ENCODE measurements around the gene PIGA.
"Not testable (repeated sequence)": the region's sequence is repeated elsewhere in the genome, so short reads cannot be mapped to it uniquely, and the experiment has no call there.

PIGA gene

DNA sequence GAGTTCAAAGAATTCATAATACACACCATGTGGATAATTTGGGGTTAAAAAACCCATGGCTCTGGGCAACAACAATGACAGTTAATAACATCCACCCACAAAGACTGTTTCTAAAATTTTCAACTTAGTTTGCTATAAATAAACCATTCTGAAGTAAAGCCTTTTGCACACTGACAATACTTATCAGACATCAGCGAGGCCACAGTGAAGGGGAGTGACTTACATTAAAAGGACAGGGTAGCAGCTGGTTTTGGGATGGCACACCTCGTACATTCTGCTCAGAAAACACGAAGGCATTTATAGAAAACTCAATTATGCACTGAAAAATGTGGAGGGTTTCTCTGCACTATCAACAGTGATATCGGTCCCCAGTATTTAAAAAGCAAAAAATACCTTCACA, 15.0 kb downstream of the PIGA start:
- no peak for DNase-seq (ENCODE audit: low read depth in 3 of 3)

DNA sequence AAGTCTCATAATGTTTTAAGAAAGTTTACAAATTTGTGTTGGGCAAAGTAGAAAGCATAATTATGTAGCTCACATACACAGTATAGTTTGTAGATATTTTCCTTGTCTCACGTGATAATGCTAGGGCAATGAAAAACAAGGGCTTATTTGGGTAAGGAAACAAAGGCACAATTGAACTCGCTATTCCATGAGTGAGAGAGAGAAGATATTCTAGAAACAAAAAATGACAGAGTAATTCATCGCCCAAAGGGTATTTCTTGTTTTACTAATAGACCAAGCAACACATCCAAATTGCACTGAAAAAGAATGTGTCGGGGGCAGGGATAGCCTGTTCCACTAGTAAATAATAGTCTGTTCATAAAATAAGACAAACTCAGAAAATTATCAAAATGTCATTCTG, 16.2 kb downstream of the PIGA start:
- DNase-seq (ENCODE audit: low read depth in 3 of 3): no peak

DNA sequence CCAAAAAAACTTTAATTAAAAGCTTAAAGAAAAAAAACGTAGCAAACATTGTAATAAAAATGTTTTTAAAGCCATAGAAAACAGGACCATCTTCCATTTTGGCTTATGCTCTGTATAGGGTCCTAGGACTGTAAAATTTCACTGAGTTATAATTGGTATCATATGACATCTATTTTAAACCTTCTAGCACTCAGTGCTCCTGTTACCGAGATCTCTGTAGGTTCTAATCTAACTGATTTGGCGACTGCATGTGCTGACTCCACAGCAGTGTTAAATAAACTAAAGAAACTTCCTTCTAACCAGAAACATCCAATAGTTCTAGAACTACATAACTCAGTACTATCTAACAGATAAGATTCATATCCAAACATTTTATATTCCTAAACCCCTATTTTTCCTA, 19.8 kb downstream of the PIGA start, which contains the start of gene ASB11:
Gene ASB11 (minus strand): TSS at position 132 of the 400 bp plus-strand sequence. CDS start 35 bp downstream, at position 97.
- DNase-seq (ENCODE audit: low read depth in 3 of 3): no peak

DNA sequence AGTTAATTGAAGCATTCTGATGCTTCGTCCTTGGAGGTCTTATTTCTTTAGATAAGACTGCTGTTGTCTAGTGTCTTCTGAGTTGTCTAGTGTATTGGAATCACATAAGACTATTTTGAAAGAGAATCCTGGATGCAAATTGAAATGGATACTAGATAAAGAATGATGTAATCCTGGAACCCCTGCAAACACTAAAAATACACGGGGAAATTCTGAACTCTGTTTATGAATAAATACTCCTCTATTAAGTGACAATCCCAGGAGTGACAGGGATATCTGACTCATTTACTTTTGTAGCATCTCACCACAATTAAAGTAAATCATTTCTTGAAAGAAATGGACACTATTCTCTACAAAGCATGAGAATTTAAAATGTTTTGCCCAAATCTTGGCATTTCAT, 20.9 kb downstream of the PIGA start:
- DNase-seq (ENCODE audit: low read depth in 3 of 3): no peak

DNA sequence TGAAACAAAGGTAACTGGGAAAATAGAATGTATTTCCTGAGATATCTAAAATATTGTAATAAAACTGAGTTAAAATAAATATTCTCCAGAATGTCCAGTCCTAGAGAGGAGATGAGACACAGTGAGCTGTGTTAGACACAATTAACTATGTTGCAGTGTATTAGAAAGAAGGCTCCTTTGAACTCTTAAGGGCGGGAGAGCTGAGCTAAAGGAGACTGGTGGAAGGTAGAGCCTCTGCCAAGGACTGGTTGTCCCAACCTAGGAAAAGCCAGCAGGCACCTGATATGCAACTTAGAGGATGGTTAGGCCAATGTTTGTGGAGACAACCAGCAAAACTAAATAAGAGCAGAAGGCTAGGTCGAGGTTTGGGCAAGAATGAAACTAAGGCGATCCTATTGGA, 24.2 kb downstream of the PIGA start:
- DNase-seq (ENCODE audit: low read depth in 3 of 3): no peak

DNA sequence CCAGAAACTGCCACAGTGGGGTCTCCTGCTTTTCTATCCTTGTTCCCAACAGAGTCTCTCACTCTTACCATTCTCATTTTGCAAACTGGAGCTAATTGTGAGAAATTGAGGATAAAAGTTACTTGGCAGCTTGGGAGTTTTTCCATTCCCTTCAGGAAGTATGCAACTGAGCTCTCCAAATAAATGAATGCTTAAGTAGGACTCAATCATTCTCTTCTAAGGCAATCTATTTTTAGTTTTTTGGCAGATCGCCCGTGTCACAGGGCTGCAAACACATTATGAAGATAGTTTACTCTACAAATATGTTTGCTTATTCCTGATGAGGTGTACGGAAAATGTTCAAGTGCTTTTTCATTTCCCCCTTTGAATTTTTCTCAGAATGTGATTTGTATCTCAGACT, 25.2 kb downstream of the PIGA start:
- no peak for DNase-seq (ENCODE audit: low read depth in 3 of 3)

DNA sequence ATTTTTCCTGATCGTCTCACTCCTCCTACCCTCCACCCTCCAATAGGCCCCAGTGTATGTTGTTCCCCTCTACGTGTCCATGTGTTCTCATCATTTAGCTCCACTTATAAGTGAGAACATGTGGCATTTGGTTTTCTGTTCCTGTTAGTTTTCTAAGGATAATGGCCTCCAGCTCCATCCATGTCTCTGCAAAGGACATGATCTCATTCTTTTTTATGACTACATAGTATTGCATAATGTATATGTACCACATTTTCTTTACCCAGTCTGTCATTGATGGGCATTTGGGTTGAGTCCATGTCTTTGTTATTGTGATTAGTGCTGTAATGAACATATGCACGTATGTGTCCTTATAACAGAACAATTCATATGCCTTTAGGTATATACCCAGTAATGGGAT, 29.4 kb downstream of the PIGA start:
- DNase-seq (ENCODE audit: low read depth in 3 of 3): not testable (repeated sequence)

DNA sequence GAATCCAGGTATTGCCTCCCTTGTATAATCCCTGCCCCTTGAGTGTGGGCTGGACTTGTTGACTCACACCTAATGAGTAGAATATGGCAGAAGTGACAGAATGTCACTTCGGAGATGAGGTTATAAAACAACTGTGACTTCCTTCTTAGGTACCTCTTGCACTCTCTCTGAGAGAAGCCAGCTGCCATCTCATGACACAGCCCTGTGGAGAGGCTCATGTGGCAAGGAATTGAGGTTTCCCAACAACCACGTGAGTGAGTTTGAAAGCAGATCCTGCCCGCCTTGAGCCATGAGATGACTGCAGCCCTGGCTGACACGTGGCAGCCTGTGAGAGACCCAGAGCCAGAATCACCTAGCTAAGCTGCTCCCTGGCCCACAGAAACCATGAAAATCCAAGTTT, 33.4 kb downstream of the PIGA start:
- DNase-seq (ENCODE audit: low read depth in 3 of 3): no peak

DNA sequence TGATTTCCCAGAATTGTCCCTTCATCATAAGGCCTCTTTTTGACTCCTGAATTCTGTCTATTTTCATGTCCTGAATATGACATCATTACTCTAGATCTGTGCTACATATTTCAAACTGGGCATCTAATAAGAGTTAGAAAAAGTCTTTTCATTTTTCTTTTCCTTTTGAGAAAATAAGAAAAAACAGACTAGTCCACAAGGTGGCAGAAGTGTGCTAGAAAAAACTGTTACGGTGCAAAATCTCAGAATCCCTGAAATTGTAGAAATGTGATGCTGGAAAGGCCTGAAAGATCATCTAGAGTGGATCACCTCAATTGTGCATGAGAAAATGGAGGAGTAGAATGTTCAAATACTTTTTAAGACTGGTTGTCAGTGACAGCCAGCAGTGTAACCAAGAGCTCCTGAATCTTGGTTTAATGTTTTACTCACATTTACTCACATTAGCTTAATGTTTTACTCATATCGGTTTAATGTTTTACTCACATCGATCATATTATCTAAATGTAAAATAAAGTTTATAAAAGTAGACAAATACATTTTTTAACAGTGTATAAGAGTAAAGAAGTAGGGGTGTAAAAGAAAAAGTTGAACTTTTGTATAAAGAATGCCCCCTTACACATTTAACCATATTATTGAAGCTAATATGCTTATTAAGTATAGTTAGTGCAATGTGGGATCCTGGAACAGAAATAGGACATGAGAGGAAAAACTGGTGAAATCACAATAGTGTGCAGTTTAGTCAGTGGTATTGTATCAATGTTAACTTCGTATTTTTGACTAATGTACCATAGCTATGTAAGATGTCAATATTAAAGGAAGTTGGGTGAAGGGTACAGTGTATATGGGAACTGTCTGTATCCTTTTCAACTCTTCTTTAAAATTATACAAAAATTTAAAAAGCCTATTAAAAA, 35.1 kb downstream of the PIGA start:
- DNase-seq (ENCODE audit: low read depth in 3 of 3): no peak

DNA sequence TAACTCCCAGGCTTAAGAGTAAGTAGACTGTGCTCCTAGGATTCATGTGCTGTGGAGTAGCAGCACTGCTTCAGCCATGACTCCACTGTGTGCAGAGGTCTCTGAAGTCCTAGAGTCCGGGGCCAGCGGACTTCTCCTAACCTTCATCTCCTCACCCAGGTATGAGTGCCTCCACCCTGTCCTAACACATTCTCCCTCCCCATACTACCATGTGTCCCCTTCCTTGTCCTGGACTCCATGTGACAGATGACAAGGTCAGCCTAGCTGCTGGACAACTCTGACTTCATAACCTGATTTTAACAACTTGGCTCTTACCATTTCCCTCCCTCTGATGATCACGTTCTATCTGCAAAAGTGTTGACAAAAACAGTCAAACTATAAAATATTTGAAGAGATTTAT, 36.5 kb downstream of the PIGA start:
- DNase-seq (ENCODE audit: low read depth in 3 of 3): no peak

DNA sequence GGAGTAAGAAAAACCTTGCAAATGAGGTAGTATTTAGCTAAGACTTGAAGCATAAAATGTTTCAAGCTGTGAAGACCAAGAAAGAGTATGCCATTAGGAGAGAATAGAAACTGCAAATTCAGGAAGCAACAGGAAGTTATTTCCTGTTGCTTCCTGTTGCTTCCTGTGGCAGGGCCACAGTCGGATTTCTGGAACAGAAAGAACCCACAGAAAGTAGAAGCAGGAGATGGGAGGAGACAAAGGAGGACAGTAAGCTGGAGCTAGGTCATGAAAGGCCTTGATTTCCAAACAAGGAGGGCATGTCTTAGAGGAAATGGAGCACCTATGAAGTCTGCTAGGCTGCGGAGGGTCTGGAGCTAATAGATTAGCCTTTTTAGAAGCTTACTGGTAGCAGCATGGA, 37.1 kb downstream of the PIGA start:
- no peak for DNase-seq (ENCODE audit: low read depth in 3 of 3)

DNA sequence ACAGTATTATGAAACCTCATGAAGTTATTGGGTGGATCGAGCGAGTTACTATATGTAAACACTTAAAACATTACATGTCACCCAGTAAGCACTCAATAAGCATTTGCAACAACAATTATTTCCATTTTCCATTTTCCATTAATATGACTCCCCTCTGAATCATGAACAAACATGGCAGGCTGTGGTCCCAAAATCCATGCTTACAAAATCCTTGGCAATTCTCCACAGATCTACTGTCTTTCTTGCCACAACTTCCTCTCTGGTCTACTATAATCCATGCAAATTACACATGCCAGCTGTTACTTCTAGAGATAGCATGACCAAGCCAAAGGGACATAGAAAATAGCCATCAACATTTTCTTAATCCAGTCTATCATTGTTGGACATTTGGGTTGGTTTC, 41.9 kb downstream of the PIGA start:
- DNase-seq (ENCODE audit: low read depth in 3 of 3): no peak

DNA sequence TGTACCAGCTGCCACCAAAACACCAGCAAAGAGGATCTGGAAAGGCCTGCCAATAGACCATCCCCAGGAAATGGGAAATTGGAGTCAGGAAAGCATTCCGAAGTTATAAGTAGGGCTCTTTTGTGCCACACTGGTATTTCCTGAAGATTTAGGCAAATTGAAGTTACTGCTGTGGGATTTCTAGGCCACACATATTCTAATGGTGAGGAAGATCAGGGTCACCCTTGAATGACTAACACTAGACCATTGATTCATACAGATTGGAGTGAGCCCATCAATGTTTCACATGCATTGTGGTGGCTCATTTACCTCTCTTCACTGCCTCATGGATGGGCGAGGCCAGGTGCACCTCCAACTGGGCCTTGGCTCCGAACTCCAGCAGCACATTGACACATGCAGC, 42.5 kb downstream of the PIGA start:
- no peak for DNase-seq (ENCODE audit: low read depth in 3 of 3)

DNA sequence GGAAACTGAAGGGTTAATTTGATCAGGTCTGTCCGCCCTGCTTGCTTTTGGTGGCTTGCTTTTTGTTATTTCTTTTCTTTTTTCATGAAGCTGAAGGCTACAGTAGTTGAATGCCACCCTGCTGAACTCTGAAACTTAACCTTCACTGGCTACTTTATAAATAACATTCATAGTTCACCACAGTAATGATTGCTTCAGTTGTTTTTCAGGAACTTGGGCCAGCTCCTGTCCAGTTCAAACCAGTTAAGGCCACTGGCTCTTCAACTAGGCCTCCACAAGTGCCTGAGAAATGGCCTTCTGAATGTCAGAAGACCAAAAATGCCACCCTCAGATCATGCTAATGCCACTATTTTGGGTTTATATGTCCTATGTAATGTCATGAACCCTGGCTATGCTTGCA, 57.7 kb downstream of the PIGA start:
- no peak for DNase-seq (ENCODE audit: low read depth in 3 of 3)

DNA sequence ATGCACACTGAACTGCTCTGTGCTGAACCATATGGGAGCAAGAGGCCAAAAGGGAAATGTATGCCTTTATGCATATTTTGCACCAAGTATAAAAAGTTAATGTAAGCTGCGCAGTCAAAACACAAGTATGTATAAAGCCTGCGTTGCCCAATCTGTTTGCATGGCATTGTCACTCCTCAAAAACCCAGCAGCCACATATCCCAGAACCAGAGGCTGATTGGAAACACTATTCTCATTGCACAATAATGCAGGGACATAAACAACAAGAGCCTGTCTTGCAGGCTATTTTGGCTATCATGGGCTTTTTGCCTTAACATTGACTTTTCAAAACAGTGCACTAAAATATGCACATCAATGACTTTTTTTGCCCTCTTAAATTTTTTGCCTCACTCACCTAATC, 60.4 kb downstream of the PIGA start:
- no peak for DNase-seq (ENCODE audit: low read depth in 3 of 3)

DNA sequence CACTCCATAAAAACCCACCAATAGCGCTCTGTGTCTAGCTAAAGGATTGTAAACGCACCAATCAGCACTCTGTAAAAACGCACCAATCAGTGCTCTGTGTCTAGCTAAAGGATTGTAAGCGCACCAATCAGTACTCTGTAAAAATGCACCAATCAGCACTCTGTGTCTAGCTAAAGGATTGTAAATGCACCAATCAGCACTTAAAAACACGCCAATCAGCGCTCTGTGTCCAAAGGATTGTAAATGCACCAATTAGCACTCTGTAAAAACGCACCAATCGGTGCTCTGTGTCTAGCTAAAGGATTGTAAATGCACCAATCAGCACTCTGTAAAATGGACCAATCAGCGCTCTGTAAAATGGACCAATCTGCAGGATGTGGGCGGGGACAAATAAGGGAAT, 62.0 kb downstream of the PIGA start:
- DNase-seq (ENCODE audit: low read depth in 3 of 3): not testable (repeated sequence)

DNA sequence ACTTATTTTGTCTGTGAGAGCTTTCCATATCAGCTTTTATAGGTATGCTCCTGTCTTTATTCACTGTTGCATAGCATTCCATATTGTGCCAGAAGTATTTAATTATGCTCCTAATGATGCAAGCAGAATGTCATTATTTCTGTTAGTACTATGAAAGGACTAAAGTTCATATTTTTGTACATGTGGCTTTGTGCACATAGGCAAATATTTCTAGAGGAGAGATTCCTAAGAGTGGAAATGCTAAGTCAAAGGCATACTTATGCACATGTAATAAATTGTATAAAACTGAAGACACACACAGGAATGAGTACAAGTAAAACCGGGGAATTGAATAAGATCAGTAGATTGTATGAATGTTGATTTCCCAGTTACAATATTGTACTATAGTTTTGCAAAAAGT, 63.6 kb downstream of the PIGA start:
- no peak for DNase-seq (ENCODE audit: low read depth in 3 of 3)

DNA sequence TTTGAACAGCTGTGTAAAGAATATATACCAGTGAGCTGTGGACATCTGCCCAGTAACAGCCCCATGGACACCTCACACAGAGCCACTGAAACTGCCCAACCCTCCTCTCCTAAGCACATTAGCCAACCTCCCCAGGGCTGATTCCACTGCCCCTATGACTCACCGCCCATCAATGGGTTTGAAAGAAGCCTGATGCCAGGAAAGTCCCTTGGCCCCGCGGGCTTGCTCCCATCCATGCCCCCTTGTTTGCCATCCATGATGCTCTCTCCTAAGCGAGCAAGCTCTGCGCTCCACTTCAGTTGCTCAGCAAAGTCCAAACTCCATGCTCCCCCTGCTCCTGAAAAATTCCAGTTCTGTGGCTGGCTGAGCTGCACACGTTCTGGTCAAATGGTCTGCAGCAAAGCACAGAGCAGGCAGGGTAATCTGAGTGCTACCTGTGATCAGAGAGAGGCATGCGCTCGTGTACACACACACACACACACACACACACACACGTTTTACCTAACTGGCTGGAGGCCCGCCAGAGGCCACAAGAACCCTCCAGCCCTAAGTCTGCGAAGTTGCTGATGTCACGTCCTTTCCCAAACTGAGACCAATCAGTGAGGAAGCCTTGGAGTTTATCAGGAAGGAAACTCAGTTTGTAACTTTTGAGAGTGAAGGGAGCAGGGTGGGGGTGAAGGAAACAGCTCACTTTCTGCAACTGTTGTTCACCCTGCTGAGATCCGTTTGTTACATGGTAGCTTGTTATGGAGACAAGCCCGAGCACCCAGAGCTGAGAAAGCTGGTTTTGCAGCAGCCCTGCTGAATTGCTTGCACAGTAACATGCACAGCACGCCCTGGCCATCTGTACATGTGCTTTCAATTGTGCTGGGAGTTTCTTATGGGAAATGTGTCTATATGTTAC, 65.5 kb downstream of the PIGA start, which contains the start of gene ASB9:
Gene ASB9 (minus strand): TSS at position 466 of the 904 bp plus-strand sequence. CDS start 209 bp downstream, at position 257.
- DNase-seq (ENCODE audit: low read depth in 3 of 3): no peak

All from stimulated activated CD4-positive, alpha-beta T cell treated with anti-CD3 and anti-CD28 coated beads, TNF-alpha, amount 100 ng/mL, for 4 hours (primary cell).